ENCODE results near the gene MYADM.

GRCh38 chr19:53865918-53866864 is 1.5 kb upstream of the MYADM start:
- no peak for TF ChIP-seq CTCF (IDR thresholded peaks at IDR 0.05; ENCODE audit: insufficient read depth, low read length)
- no peak for TF ChIP-seq REST (IDR thresholded peaks at IDR 0.05; ENCODE audit: insufficient replicate concordance, low read depth)
